Kidney epithelial cell (primary cell): ENCODE results near the gene CTXN1. TPM values are rescaled to one million over a fixed set of nuclear protein-coding genes. Genes with fewer than 3 reads are reported as not detected.

Source experiments
- DNase-seq: peaks from one replicate; pipeline ENCODE4 v3.0.0-alpha.2; 2010; ENCODE audit warnings: low read depth
- H3K27me3 ChIP-seq: 2 replicates; pipeline ENCODE4 v1.6.0; 2011; ENCODE audit warnings: low read length; ENCODE audit not compliant: control insufficient read depth, insufficient read depth
- H3K36me3 ChIP-seq: 2 replicates; pipeline ENCODE4 v1.5.1; 2011; ENCODE audit warnings: low read length; ENCODE audit not compliant: control insufficient read depth, insufficient read depth
- H3K4me3 ChIP-seq: 2 replicates; pipeline ENCODE4 v1.5.1; 2011; ENCODE audit warnings: low read depth, mild to moderate bottlenecking, control low read depth, low read length
- total RNA-seq: library from RNA; depleted of rRNA; stranded (reverse); fragments of >200 nt; gene quantifications from 2 replicates; pipeline ENCODE4 v1.2.3, GENCODE V29; 2015
- TF ChIP-seq, protein P1 (sequence below): IDR thresholded peaks from 2 replicates; pipeline ENCODE4 v1.5.1; 2011; ENCODE audit warnings: mild to moderate bottlenecking, moderate library complexity, low read length, control low read depth, inconsistent platforms; ENCODE audit not compliant: insufficient read depth, poor library complexity, severe bottlenecking

CTXN1 gene
- total RNA-seq, 1 donor from 2014 or later, result 16.1 TPM

DNA sequence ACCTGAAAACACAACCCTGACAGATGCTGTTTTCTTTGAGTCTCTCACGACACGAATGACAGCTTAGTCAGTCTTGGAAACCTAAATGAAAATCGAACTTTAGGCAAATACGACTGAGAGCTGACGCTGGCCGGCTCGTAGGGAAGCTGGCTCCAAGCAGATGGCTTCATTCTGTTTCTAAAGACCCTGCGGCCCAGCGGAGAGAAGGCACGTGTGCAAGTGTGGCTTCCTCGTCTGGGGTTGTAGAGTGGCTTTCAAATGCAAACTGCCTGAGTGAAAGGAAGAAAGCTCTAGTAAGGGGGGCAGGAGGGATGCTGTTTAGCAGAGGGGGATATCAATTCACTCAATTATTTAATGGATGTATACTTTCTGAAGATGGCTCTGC, 43.6 kb upstream of the CTXN1 start:
- DNase-seq, result no peak
- H3K36me3 ChIP-seq, result peaks cover 7% of the 10 kb centered on the region
- H3K4me3 ChIP-seq, result no peak overlapping the region
- TF ChIP-seq, protein P1, sequence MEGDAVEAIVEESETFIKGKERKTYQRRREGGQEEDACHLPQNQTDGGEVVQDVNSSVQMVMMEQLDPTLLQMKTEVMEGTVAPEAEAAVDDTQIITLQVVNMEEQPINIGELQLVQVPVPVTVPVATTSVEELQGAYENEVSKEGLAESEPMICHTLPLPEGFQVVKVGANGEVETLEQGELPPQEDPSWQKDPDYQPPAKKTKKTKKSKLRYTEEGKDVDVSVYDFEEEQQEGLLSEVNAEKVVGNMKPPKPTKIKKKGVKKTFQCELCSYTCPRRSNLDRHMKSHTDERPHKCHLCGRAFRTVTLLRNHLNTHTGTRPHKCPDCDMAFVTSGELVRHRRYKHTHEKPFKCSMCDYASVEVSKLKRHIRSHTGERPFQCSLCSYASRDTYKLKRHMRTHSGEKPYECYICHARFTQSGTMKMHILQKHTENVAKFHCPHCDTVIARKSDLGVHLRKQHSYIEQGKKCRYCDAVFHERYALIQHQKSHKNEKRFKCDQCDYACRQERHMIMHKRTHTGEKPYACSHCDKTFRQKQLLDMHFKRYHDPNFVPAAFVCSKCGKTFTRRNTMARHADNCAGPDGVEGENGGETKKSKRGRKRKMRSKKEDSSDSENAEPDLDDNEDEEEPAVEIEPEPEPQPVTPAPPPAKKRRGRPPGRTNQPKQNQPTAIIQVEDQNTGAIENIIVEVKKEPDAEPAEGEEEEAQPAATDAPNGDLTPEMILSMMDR, result no peak
- no peaks in the 10 kb centered on the region for H3K27me3 ChIP-seq

DNA sequence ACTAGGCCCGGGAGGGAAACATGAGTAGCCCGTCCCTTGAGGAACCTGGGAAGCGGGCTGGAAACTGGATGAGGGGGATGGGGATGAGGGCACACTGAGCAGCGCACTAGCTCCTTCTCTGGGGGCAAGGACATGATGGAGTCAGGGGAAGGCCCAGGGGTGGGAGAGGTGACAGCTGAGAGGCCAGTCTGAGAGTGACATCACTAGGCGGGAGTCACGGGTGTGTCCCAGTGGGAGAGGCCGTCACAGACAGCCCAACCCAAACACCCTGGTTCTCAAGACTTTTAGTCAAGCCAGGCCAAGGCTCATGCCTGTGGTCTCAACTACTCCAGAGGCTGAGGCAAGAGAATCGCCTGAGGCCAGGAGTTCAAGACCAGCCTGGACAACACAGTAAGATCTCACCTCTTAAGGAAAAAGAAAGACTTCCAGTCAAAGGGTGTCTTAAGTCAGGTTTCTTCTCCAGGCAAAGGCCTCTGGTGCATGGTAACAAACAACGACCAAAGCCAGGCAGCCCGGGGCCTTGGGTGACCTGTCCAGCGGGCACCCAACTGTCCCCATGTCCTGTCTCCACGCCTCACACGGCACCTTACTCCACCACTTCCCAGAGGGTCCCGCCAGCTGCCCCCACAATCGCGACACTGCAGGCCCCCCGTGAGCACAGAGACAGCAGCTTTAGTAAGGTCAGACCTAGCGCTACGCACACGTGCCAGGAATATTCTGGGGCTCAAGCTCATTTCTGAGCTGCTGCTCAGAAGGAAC, 43.0 kb upstream of the CTXN1 start:
- Histone ChIP-seq H3K27me3 (no peaks in the 10 kb centered on the region), H3K36me3 (peaks cover 5% of the 10 kb centered on the region), H3K4me3 (no peak overlapping the region)
- TF ChIP-seq, protein P1, result no peak
- no peak for DNase-seq

DNA sequence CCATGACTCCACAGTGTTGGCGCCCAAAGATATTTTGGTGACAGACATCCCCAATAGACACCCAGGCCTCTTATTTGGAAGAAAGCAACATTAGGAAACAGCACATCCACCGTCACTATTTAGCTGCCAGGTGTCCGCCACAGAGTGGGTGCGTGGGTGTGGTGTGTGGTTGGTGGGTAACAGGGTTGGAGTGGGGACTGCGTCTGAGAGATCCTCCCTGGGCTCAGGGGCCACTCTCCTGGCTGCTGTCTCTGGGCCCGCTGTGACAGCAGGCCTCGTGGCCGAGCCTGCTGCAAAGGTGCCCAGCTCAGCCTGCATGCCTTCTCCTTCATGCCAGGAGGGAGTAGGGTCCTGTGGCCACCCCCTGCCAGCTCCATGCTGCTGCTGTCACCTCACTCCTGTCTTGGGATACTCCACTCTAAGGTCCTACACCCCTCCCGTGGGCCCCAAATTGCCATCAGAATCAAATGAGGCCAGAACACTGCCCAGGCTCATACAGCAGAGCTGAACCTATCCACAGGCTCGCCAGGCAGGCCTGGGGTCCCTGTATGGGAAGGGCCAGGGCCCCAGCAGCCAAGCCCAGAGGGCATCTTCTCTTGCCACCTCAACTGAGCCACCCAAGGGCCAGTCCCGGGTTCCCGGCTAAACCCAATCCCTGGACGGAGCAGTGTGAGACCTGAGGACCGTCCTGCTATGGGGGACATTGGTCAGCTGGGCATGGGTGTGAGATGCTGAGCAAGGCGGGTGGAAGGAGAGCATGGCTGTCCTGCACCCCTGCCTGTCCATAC, 42.3 kb upstream of the CTXN1 start:
- Histone ChIP-seq H3K4me3 (no peak overlapping the region), H3K27me3 (no peaks in the 10 kb centered on the region), H3K36me3 (peaks cover 7% of the 10 kb centered on the region)
- TF ChIP-seq, protein P1, result no peak
- DNase-seq, result no peak

DNA sequence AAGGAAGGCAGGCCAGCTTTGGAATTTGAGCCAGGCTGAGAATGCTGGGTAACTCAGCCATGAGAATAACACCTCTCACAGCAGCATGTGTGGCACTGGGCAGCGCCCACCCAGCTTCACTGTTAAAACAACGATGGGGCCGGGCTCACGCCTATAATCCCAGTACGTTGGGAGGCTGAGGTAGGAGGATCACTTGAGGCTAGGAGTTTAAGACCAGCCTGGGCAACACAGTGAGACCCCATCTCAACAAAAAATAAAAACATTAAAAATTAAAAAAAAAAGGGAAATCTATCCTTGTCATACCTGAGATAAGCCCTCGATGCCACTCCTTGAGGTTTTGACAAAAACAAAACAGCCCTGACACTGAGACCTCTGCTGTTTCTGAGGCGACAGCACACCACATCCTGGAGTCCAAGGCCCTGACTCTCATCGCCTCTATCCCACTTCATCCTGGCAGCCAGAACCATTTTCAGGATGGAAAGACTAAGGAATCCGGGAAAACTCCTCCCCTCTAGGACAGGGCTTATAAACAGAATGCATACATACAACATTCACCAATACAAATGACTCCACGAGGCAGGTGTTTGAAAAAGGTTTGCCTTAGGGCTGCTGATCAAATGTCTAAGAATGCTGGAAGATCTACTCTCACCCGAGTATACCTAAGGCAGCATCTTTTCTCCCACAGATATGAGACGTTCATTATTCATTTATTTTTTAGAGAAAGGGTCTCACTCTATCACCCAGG, 40.2 kb upstream of the CTXN1 start:
- no peak overlapping the region for H3K4me3 ChIP-seq
- TF ChIP-seq, protein P1, result no peak
- no peaks in the 10 kb centered on the region for H3K27me3 ChIP-seq
- no peak for DNase-seq
- peaks cover 5% of the 10 kb centered on the region for H3K36me3 ChIP-seq

DNA sequence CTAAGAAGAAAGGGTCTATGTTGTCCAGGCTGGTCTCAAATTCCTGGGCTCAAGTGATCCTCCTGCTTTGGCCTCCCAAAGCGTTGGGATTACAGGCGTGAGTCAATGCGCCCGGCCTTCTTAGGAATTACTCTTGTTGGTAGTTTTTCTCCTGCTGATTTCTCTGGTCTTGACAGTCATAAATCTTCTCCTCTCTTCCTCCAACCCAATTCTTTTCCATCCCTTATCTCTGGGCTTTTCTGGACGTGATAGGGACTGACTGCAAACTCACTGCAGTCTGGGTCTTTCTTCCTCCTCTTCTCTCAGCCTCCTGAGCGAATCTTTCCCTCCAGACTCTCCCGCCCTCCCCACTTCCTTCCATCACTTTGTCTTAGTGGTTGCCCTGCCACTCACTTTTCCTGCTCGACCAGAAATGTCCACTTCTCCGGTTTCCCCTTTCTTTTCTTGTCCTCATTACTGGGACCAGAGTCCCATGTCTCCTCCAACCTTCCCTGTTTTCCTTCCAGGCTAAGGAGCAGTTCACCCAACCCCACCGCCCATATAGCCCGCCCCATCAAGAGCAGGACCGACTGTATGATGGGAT, 39.4 kb upstream of the CTXN1 start:
- TF ChIP-seq, protein P1, result no peak
- Histone ChIP-seq H3K4me3 (no peak overlapping the region), H3K27me3 (no peaks in the 10 kb centered on the region), H3K36me3 (peaks cover 5% of the 10 kb centered on the region)
- no peak for DNase-seq
